SU-DHL-6 (cell line): ENCODE data around the gene GATAD2B.

Experiments used
- H2AFZ ChIP-seq: fragments of 200-600 bp; sonication (generic); 2 replicates; pipeline ENCODE4 v1.6.1; 2014; ENCODE audit warnings: low read depth, mild to moderate bottlenecking, moderate library complexity, mixed read lengths, antibody characterized with exemption, low read length; ENCODE audit not compliant: severe bottlenecking
- H3F3A ChIP-seq: fragments of 200-600 bp; shearing (Covaris generic); 2 replicates; pipeline ENCODE4 v1.6.0; 2016; ENCODE audit warnings: antibody characterized with exemption, mild to moderate bottlenecking; ENCODE audit not compliant: insufficient read depth
- H3K27ac ChIP-seq: fragments of 200-600 bp; sonication (generic); 2 replicates; pipeline ENCODE4 v1.5.1; 2016; ENCODE audit warnings: low read depth, mild to moderate bottlenecking, low read length, moderate library complexity, mixed read lengths
- H3K27me3 ChIP-seq: fragments of 200-600 bp; sonication (generic), shearing (Covaris generic); 2 replicates; pipeline ENCODE4 v1.6.0; 2014; ENCODE audit warnings: mild to moderate bottlenecking, low read length
- H3K36me3 ChIP-seq: fragments of 200-600 bp; sonication (generic); 2 replicates; pipeline ENCODE4 v1.6.1; 2014; ENCODE audit warnings: mild to moderate bottlenecking, low read length, mixed read lengths
- H3K4me2 ChIP-seq: fragments of 300-600, 200-600 bp; shearing (Covaris generic), sonication (generic); 2 replicates; pipeline ENCODE4 v1.6.0; 2014; ENCODE audit warnings: low read length, low read depth, mild to moderate bottlenecking; ENCODE audit not compliant: poor library complexity, severe bottlenecking
- H3K4me3 ChIP-seq: fragments of 200-600 bp; sonication (generic); 2 replicates; pipeline ENCODE4 v1.5.1; 2014; ENCODE audit warnings: antibody characterized with exemption, low read length, mild to moderate bottlenecking, mixed read lengths; ENCODE audit not compliant: insufficient read depth, poor library complexity, severe bottlenecking
- H3K79me2 ChIP-seq: fragments of 200-600 bp; sonication (generic); 2 replicates; pipeline ENCODE4 v1.6.1; 2014; ENCODE audit warnings: mild to moderate bottlenecking, low read length, moderate library complexity; ENCODE audit not compliant: insufficient read depth
- H3K9ac ChIP-seq: fragments of 200-600 bp; sonication (generic); 2 replicates; pipeline ENCODE4 v1.7.0; 2014; ENCODE audit warnings: mild to moderate bottlenecking, low read length
- H3K9me2 ChIP-seq: fragments of 200-600 bp; sonication (generic); replicated peaks from 2 replicates; pipeline ENCODE4 v1.6.1; 2014; ENCODE audit warnings: low read length; ENCODE audit not compliant: insufficient read depth
- H3K9me3 ChIP-seq: fragments of 200-600 bp; sonication (generic); 2 replicates; pipeline ENCODE4 v1.6.1; 2014; ENCODE audit warnings: low read length, mixed read lengths; ENCODE audit not compliant: insufficient read depth
- H4K20me1 ChIP-seq: fragments of 200-600 bp; sonication (generic); 2 replicates; pipeline ENCODE4 v1.6.1; 2014; ENCODE audit warnings: low read depth, mild to moderate bottlenecking, antibody characterized with exemption, low read length, moderate library complexity, mixed read lengths
- EZH2phosphoT487 ChIP-seq: fragments of 200-600 bp; sonication (generic), shearing (Covaris generic); conservative IDR thresholded peaks from 2 replicates; pipeline ENCODE4 v1.6.1; 2018; ENCODE audit warnings: mild to moderate bottlenecking, antibody characterized with exemption, low read length, moderate library complexity, mixed read lengths
- TF ChIP-seq, protein P1 (sequence below): fragments of 200-600 bp; sonication (generic); IDR thresholded peaks from one replicate; pipeline ENCODE4 v1.5.1; 2017; ENCODE audit warnings: antibody characterized with exemption, mild to moderate bottlenecking, low read length, moderate library complexity; ENCODE audit not compliant: insufficient read depth, poor library complexity, severe bottlenecking

The GATAD2B gene

GRCh38 chr1:153958111-153958960 lies 35.6 kb upstream of the GATAD2B start, which contains the start of gene CRTC2:
Gene CRTC2, minus strand, starts transcription at chr1:153958612. Its CDS starts 115 bp downstream, at chr1:153958497.
- TF ChIP-seq EZH2phosphoT487, result no peak
- TF ChIP-seq, protein P1, sequence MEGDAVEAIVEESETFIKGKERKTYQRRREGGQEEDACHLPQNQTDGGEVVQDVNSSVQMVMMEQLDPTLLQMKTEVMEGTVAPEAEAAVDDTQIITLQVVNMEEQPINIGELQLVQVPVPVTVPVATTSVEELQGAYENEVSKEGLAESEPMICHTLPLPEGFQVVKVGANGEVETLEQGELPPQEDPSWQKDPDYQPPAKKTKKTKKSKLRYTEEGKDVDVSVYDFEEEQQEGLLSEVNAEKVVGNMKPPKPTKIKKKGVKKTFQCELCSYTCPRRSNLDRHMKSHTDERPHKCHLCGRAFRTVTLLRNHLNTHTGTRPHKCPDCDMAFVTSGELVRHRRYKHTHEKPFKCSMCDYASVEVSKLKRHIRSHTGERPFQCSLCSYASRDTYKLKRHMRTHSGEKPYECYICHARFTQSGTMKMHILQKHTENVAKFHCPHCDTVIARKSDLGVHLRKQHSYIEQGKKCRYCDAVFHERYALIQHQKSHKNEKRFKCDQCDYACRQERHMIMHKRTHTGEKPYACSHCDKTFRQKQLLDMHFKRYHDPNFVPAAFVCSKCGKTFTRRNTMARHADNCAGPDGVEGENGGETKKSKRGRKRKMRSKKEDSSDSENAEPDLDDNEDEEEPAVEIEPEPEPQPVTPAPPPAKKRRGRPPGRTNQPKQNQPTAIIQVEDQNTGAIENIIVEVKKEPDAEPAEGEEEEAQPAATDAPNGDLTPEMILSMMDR, result no peak

DNA sequence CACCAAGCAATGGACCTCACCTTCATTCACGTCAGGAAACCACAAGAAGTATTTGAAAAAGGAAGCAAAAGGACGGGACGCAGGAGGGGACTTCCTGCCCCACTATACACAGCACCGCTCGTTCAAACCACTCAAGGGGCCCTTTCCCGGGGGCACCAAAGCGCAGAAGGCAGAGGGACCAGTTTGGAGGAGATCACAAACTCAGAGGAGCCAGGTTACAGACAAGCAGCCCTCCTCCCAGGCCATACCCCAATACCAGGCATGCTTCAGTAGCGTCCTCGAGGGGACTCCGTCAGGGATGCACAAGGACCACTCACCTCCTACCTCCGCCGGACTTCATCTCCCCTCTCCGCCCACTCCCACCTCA lies 35.0 kb upstream of the GATAD2B start:
- H3K36me3 ChIP-seq, result no peaks in the 10 kb centered on the region

More at GRCh38 chr1:153958111-153958960, 35.6 kb upstream of the GATAD2B start, which contains the start of gene CRTC2:
- H3K27ac ChIP-seq, result peak within 1 kb of the TSS; percentile 76
- H3K9me2 ChIP-seq, result no peaks in the 10 kb centered on the region
- peaks cover 25% of the 10 kb centered on the region for H3F3A ChIP-seq
- no peak within 1 kb of the TSS for H2AFZ ChIP-seq
- H3K36me3 ChIP-seq, result no peaks in the 10 kb centered on the region
- peak within 1 kb of the TSS; percentile 87 for H3K9ac ChIP-seq
- no peaks in the 10 kb centered on the region for H3K27me3 ChIP-seq
- H4K20me1 ChIP-seq, result no peaks in the 10 kb centered on the region
- H3K9me3 ChIP-seq, result no peaks in the 10 kb centered on the region
- H3K4me3 ChIP-seq, result peak within 1 kb of the TSS; percentile 75
- H3K79me2 ChIP-seq, result peaks cover 61% of the 10 kb centered on the region
- H3K4me2 ChIP-seq, result peak within 1 kb of the TSS; percentile 91

GRCh38 chr1:153956997-153957715 lies 34.4 kb upstream of the GATAD2B start:
- peaks cover 17% of the 10 kb centered on the region for H3F3A ChIP-seq
- H3K27me3 ChIP-seq, result no peaks in the 10 kb centered on the region
- H3K79me2 ChIP-seq, result peaks cover 52% of the 10 kb centered on the region
- H3K9me2 ChIP-seq, result no peaks in the 10 kb centered on the region
- peak overlapping the region; percentile 87 for H3K9ac ChIP-seq
- H3K27ac ChIP-seq, result peak overlapping the region; percentile 76
- H3K4me2 ChIP-seq, result peak overlapping the region; percentile 91
- no peaks in the 10 kb centered on the region for H3K36me3 ChIP-seq
- H3K4me3 ChIP-seq, result peak overlapping the region; percentile 75
- H4K20me1 ChIP-seq, result no peaks in the 10 kb centered on the region
- TF ChIP-seq, protein P1, result no peak
- TF ChIP-seq EZH2phosphoT487, result no peak
- no peak overlapping the region for H2AFZ ChIP-seq
- no peaks in the 10 kb centered on the region for H3K9me3 ChIP-seq

More for the DNA sequence above, 35.0 kb upstream of the GATAD2B start:
- H3F3A ChIP-seq, result peaks cover 21% of the 10 kb centered on the region
- TF ChIP-seq EZH2phosphoT487, result no peak
- TF ChIP-seq, protein P1, result no peak
- H3K4me3 ChIP-seq, result peak overlapping the region; percentile 75
- no peaks in the 10 kb centered on the region for H3K9me3 ChIP-seq
- H2AFZ ChIP-seq, result no peak overlapping the region
- peaks cover 57% of the 10 kb centered on the region for H3K79me2 ChIP-seq
- H4K20me1 ChIP-seq, result no peaks in the 10 kb centered on the region
- H3K27ac ChIP-seq, result peak overlapping the region; percentile 76
- H3K4me2 ChIP-seq, result peak overlapping the region; percentile 91
- H3K9me2 ChIP-seq, result no peaks in the 10 kb centered on the region
- H3K27me3 ChIP-seq, result no peaks in the 10 kb centered on the region
- H3K9ac ChIP-seq, result peak overlapping the region; percentile 87
